ENCODE results near the gene IL9. TPM values are rescaled to one million over a fixed set of nuclear protein-coding genes. Genes with fewer than 3 reads are reported as not detected.

IL9 gene
- total and polyA plus RNA-seq, 3 experiments from 2014 or later, result 12.5 to 13.0 TPM; not detected in 1

- CTCF ChIA-PET, result no interaction called here
- Mint-ChIP-seq H3K4me3 (no peak overlapping the region), H3K27me3 (peaks cover 0 to 2% of the 10 kb centered on the region in 2 donors), H3K27ac (no peak overlapping the region), H3K36me3 (no peaks in the 10 kb centered on the region), H3K4me1 (no peaks in the 10 kb centered on the region), H3K9me3 (no peaks in the 10 kb centered on the region)
- H3K9me3 ChIP-seq (ENCODE audit: low read length), result no peaks in the 10 kb centered on the region
- H3K4me3 ChIP-seq (ENCODE audit: low read length), result no peak overlapping the region
- no peaks in the 10 kb centered on the region for H3K36me3 ChIP-seq (ENCODE audit: insufficient read depth, low read length)
- no peaks in the 10 kb centered on the region for H3K27me3 ChIP-seq (ENCODE audit: insufficient read depth, low read length, poor library complexity, severe bottlenecking)
- no peak overlapping the region for H3K27ac ChIP-seq (ENCODE audit: low read depth, low read length)
- POLR2A ChIA-PET, result no interaction called here
- H3K4me1 ChIP-seq (ENCODE audit: insufficient read depth, low read length), result no peaks in the 10 kb centered on the region
- DNase-seq, result no peak
These were observed 45.0 kb downstream of the IL9 start for GRCh38 chr5:135850671-135851070.

- H3K9me3 ChIP-seq (ENCODE audit: low read length), result no peaks in the 10 kb centered on the region
- no peaks in the 10 kb centered on the region for H3K4me1 Mint-ChIP-seq
- DNase-seq, result no peak
- CTCF ChIA-PET, result no interaction called here
- POLR2A ChIA-PET, result no interaction called here
- H3K27me3 ChIP-seq (ENCODE audit: insufficient read depth, low read length, poor library complexity, severe bottlenecking), result no peaks in the 10 kb centered on the region
- H3K27me3 Mint-ChIP-seq, result peaks cover 0 to 2% of the 10 kb centered on the region in 2 donors
- no peaks in the 10 kb centered on the region for H3K4me1 ChIP-seq (ENCODE audit: insufficient read depth, low read length)
- H3K36me3 ChIP-seq (ENCODE audit: insufficient read depth, low read length), result no peaks in the 10 kb centered on the region
- no peak overlapping the region for H3K27ac ChIP-seq (ENCODE audit: low read depth, low read length)
- H3K36me3 Mint-ChIP-seq, result no peaks in the 10 kb centered on the region
- no peak overlapping the region for H3K27ac Mint-ChIP-seq
- H3K9me3 Mint-ChIP-seq, result no peaks in the 10 kb centered on the region
- no peak overlapping the region for H3K4me3 ChIP-seq (ENCODE audit: low read length)
- H3K4me3 Mint-ChIP-seq, result no peak overlapping the region
These were observed 45.4 kb downstream of the IL9 start for GRCh38 chr5:135850231-135850630.

- H3K27ac Mint-ChIP-seq, result no peak overlapping the region
- H3K36me3 Mint-ChIP-seq, result no peaks in the 10 kb centered on the region
- no peaks in the 10 kb centered on the region for H3K9me3 ChIP-seq (ENCODE audit: low read length)
- no peaks in the 10 kb centered on the region for H3K36me3 ChIP-seq (ENCODE audit: insufficient read depth, low read length)
- H3K27me3 Mint-ChIP-seq, result peaks cover 5 to 7% of the 10 kb centered on the region in 2 donors
- POLR2A ChIA-PET, result no interaction called here
- no peak overlapping the region for H3K4me3 Mint-ChIP-seq
- H3K4me1 Mint-ChIP-seq, result no peaks in the 10 kb centered on the region
- CTCF ChIA-PET, result no interaction called here
- no peak overlapping the region for H3K4me3 ChIP-seq (ENCODE audit: low read length)
- no peak overlapping the region for H3K27ac ChIP-seq (ENCODE audit: low read depth, low read length)
- H3K4me1 ChIP-seq (ENCODE audit: insufficient read depth, low read length), result no peaks in the 10 kb centered on the region
- H3K9me3 Mint-ChIP-seq, result no peaks in the 10 kb centered on the region
- no peaks in the 10 kb centered on the region for H3K27me3 ChIP-seq (ENCODE audit: insufficient read depth, low read length, poor library complexity, severe bottlenecking)
- DNase-seq, result no peak
These were observed 47.7 kb downstream of the IL9 start for GRCh38 chr5:135847976-135848375.

GRCh38 chr5:135846311-135846710 is 49.3 kb downstream of the IL9 start:
- Histone ChIP-seq H3K36me3 (ENCODE audit: insufficient read depth, low read length) (no peaks in the 10 kb centered on the region), H3K4me1 (ENCODE audit: insufficient read depth, low read length) (no peaks in the 10 kb centered on the region), H3K4me3 (ENCODE audit: low read length) (no peak overlapping the region), H3K27me3 (ENCODE audit: insufficient read depth, low read length, poor library complexity, severe bottlenecking) (no peaks in the 10 kb centered on the region), H3K9me3 (ENCODE audit: low read length) (no peaks in the 10 kb centered on the region), H3K27ac (ENCODE audit: low read depth, low read length) (no peak overlapping the region)
- Mint-ChIP-seq H3K36me3 (no peaks in the 10 kb centered on the region), H3K9me3 (peaks cover 0 to 2% (median 0%) of the 10 kb centered on the region in 5 donors), H3K4me1 (no peaks in the 10 kb centered on the region), H3K27me3 (peaks cover 5 to 11% of the 10 kb centered on the region in 2 donors), H3K4me3 (no peak overlapping the region), H3K27ac (no peak overlapping the region)
- CTCF ChIA-PET, result no interaction called here
- DNase-seq, result no peak
- POLR2A ChIA-PET, result no interaction called here

- ChIA-PET POLR2A (no interaction called here), CTCF (no interaction called here)
- Histone ChIP-seq H3K9me3 (ENCODE audit: low read length) (no peaks in the 10 kb centered on the region), H3K4me3 (ENCODE audit: low read length) (no peak overlapping the region), H3K36me3 (ENCODE audit: insufficient read depth, low read length) (no peaks in the 10 kb centered on the region), H3K27me3 (ENCODE audit: insufficient read depth, low read length, poor library complexity, severe bottlenecking) (no peaks in the 10 kb centered on the region), H3K4me1 (ENCODE audit: insufficient read depth, low read length) (no peaks in the 10 kb centered on the region), H3K27ac (ENCODE audit: low read depth, low read length) (no peak overlapping the region)
- Mint-ChIP-seq H3K4me1 (no peaks in the 10 kb centered on the region), H3K9me3 (peaks cover 0 to 4% (median 2%) of the 10 kb centered on the region in 5 donors), H3K27ac (peak overlapping the region in 1 of 8 donors; percentile 16), H3K27me3 (peaks cover 11 to 21% of the 10 kb centered on the region in 2 donors), H3K4me3 (no peak overlapping the region), H3K36me3 (no peaks in the 10 kb centered on the region)
- DNase-seq, result no peak
These were observed 51.9 kb downstream of the IL9 start for GRCh38 chr5:135843571-135844337.

GRCh38 chr5:135842737-135843136 is 52.9 kb downstream of the IL9 start:
- POLR2A ChIA-PET, result no interaction called here
- no peak overlapping the region for H3K27ac Mint-ChIP-seq
- H3K27ac ChIP-seq (ENCODE audit: low read depth, low read length), result no peak overlapping the region
- no peak overlapping the region for H3K4me3 Mint-ChIP-seq
- DNase-seq, result no peak
- peaks cover 11 to 21% of the 10 kb centered on the region in 2 donors for H3K27me3 Mint-ChIP-seq
- no peaks in the 10 kb centered on the region for H3K36me3 ChIP-seq (ENCODE audit: insufficient read depth, low read length)
- peaks cover 3 to 8% (median 5%) of the 10 kb centered on the region in 5 donors for H3K9me3 Mint-ChIP-seq
- H3K36me3 Mint-ChIP-seq, result no peaks in the 10 kb centered on the region
- H3K4me1 Mint-ChIP-seq, result no peaks in the 10 kb centered on the region
- no peaks in the 10 kb centered on the region for H3K9me3 ChIP-seq (ENCODE audit: low read length)
- CTCF ChIA-PET, result no interaction called here
- H3K27me3 ChIP-seq (ENCODE audit: insufficient read depth, low read length, poor library complexity, severe bottlenecking), result no peaks in the 10 kb centered on the region
- H3K4me3 ChIP-seq (ENCODE audit: low read length), result no peak overlapping the region
- no peaks in the 10 kb centered on the region for H3K4me1 ChIP-seq (ENCODE audit: insufficient read depth, low read length)

Other genes with a start within 250 kb of the IL9 start
- gene SLC25A48, start 61.2 kb downstream of the IL9 start, total RNA-seq, result not detected
- gene SLC25A48, start 61.2 kb downstream of the IL9 start, polyA plus RNA-seq, result not detected
- gene LECT2, start 59.1 kb upstream of the IL9 start, total RNA-seq, result not detected
- gene LECT2, start 59.1 kb upstream of the IL9 start, polyA plus RNA-seq, result not detected
- 1 to 10 TPM; 8.8 to 9.2 TPM for gene TGFBI, start 133.1 kb upstream of the IL9 start, total RNA-seq
- gene TGFBI, start 133.1 kb upstream of the IL9 start, polyA plus RNA-seq, result 4.9 TPM
- gene SMAD5, start 237.0 kb upstream of the IL9 start, total RNA-seq, result 10 to 100 TPM; 21.8 to 21.9 TPM
- gene SMAD5, start 237.0 kb upstream of the IL9 start, polyA plus RNA-seq, result 22.7 TPM

Measured in CD8-positive, alpha-beta memory T cell (primary cell).